Stimulated activated CD8-positive, alpha-beta memory T cell treated with anti-CD3 and anti-CD28 coated beads, Interleukin-7, amount 100 ng/mL, for 24 hours (primary cell): ENCODE data around the gene EHHADH.

Source experiments
- DNase-seq: peaks from one replicate; pipeline ENCODE4 v3.0.0-alpha.2; 2020; ENCODE audit warnings: low read depth

Gene EHHADH

GRCh38 chr3:185145511-185145910 is 108.3 kb downstream of the EHHADH start:
- no peak for DNase-seq

DNA sequence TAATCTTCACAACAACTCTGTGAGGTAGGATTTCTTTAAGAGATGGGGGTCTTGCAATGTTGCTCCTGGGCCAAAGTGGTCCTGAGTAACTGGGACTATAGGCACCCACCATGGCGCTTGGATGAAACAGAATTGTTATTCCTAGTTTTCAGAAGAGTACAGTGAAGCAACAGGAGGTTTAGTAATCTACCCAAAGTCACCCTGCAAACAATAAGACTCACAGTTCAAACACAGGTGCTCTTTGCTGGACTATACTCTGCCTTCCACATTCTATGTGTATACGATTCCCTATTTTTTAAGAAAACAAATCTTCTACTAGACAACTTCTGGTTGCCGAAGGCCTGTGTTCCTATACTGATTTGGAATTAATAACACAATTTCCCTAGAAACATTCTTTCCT is 109.1 kb downstream of the EHHADH start:
- DNase-seq: no peak
